HEK293T (cell line): ENCODE measurements around the gene CREB5.

Experiments
- FOXK2 ChIP-seq: fragments of 450-650 bp; IDR thresholded peaks from 2 replicates; pipeline ENCODE4 v1.6.1; 2016; ENCODE audit warnings: mild to moderate bottlenecking
- FOXM1 ChIP-seq: fragments of 450-650 bp; IDR thresholded peaks from 2 replicates; pipeline ENCODE4 v1.6.1; 2017; ENCODE audit warnings: mild to moderate bottlenecking, borderline replicate concordance
- NFRKB ChIP-seq: fragments of 450-650 bp; IDR thresholded peaks from 2 replicates; pipeline ENCODE4 v1.6.1; 2016; ENCODE audit warnings: mild to moderate bottlenecking, moderate library complexity
- PKNOX1 ChIP-seq: fragments of 450-650 bp; IDR thresholded peaks from 2 replicates; pipeline ENCODE4 v1.6.1; 2016
- SP1 ChIP-seq: fragments of 450-650 bp; IDR thresholded peaks from 2 replicates; pipeline ENCODE4 v1.6.1; 2017

- TF ChIP-seq FOXM1 (no peak), SP1 (no peak), NFRKB (no peak), FOXK2 (no peak), PKNOX1 (no peak)
Measured at GRCh38 chr7:28579571-28579970, 167.3 kb downstream of the CREB5 start.
